Gastrocnemius medialis (tissue), 4 donors: ENCODE results near the gene ZNF423.

Experiments used
- POLR2A ChIP-seq, 2 donors: fragments of 450-650 bp; IDR thresholded peaks; one replicate each; pipeline ENCODE4 v1.6.1; 2017; ENCODE audit warnings: antibody characterized with exemption in 2 of 2, mild to moderate bottlenecking in 2 of 2, moderate library complexity in 2 of 2
- TF ChIP-seq, protein P1 (sequence below), 5 experiments: fragments of 450-650 bp in 3 of 5; fragments of 200-600 bp in 2 of 5; sonication (generic) in 2 of 5; IDR thresholded peaks in 4 of 5; conservative IDR thresholded peaks in 1 of 5; 1 replicate in 4 of 5; 2 replicates in 1 of 5; pipeline ENCODE4 v1.5.1; 2016 to 2019; ENCODE audit warnings: antibody characterized with exemption in 5 of 5, mild to moderate bottlenecking in 3 of 5, moderate library complexity in 3 of 5

DNA sequence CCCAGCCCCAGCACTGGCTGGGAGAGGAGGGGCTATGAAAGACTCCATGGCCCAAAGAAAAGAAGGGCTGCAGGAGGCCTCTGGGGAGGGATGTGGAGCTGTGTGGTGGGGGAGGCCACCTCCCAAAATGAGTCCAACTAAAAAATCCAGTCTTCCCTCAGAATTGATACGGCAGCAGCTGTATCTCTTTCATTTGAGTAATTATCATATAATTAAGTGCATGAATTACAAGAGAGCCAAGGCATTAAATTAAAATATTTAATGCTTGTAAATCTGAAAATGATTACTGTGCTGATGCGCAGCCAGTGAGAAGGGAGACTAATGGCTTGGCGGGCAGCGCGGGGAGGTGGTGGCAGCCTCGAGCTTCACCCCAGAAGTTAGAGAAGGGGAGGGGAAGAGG, 289.5 kb downstream of the ZNF423 start:
- TF ChIP-seq, protein P1, sequence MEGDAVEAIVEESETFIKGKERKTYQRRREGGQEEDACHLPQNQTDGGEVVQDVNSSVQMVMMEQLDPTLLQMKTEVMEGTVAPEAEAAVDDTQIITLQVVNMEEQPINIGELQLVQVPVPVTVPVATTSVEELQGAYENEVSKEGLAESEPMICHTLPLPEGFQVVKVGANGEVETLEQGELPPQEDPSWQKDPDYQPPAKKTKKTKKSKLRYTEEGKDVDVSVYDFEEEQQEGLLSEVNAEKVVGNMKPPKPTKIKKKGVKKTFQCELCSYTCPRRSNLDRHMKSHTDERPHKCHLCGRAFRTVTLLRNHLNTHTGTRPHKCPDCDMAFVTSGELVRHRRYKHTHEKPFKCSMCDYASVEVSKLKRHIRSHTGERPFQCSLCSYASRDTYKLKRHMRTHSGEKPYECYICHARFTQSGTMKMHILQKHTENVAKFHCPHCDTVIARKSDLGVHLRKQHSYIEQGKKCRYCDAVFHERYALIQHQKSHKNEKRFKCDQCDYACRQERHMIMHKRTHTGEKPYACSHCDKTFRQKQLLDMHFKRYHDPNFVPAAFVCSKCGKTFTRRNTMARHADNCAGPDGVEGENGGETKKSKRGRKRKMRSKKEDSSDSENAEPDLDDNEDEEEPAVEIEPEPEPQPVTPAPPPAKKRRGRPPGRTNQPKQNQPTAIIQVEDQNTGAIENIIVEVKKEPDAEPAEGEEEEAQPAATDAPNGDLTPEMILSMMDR (IDR thresholded peaks at IDR 0.05 in 4 of 5, conservative IDR thresholded peaks at IDR 0.05 in 1 of 5): no peak
- no peak for TF ChIP-seq POLR2A (IDR thresholded peaks at IDR 0.05)
